Tibial nerve (tissue), 4 donors: ENCODE data around the gene NBEA. TPM values are rescaled to one million over a fixed set of nuclear protein-coding genes. Genes with fewer than 3 reads are reported as not detected.
A peak's percentile ranks its signal among the peaks of the same experiment; 100 is the strongest.

Source experiments
- DNase-seq, 2 donors: peaks; one replicate each; pipeline ENCODE4 v3.0.0-alpha.2; 2019; ENCODE audit warnings: low spot score in 2 of 2
- H3K27ac ChIP-seq, 4 donors: fragments of 200-600 bp; sonication (generic) in 3 of 4; one replicate each; pipeline ENCODE4 v1.5.1; 2017 to 2019; ENCODE audit warnings: mild to moderate bottlenecking in 1 of 4
- H3K27me3 ChIP-seq, 2 donors: fragments of 200-600 bp; sonication (generic) in 1 of 2; one replicate each; pipeline versions ENCODE4 v1.5.1 to v1.6.0; 2017 to 2019
- H3K36me3 ChIP-seq, 3 donors: fragments of 200-600 bp; sonication (generic); one replicate each; pipeline ENCODE4 v1.5.1; 2018 to 2019
- H3K4me1 ChIP-seq, 4 donors: fragments of 200-600 bp; sonication (generic) in 3 of 4; one replicate each; pipeline ENCODE4 v1.5.1; 2017 to 2019
- H3K4me3 ChIP-seq, 4 donors: fragments of 200-600 bp; sonication (generic) in 3 of 4; one replicate each; pipeline ENCODE4 v1.5.1; 2017 to 2019; ENCODE audit warnings: mild to moderate bottlenecking in 1 of 4, moderate library complexity in 1 of 4
- H3K9me3 ChIP-seq, 4 donors: fragments of 200-600 bp; sonication (generic) in 3 of 4; one replicate each; pipeline ENCODE4 v1.5.1; 2017 to 2019
- EP300 ChIP-seq, 2 donors: sonication (generic); formaldehyde crosslinking; IDR thresholded peaks; one replicate each; pipeline ENCODE4 v1.6.1; 2017; ENCODE audit warnings: antibody characterized with exemption in 2 of 2, mild to moderate bottlenecking in 1 of 2
- POLR2A ChIP-seq, 2 donors: fragments of 450-650 bp; IDR thresholded peaks; one replicate each; pipeline ENCODE4 v1.6.1; 2017; ENCODE audit warnings: antibody characterized with exemption in 2 of 2, mild to moderate bottlenecking in 2 of 2, moderate library complexity in 2 of 2
- WGBS, 2 donors: methylation state at CpG; one replicate each; pipeline ENCODE4 v1.1.5; 2018; 5-methylcytosine and 5-hydroxymethylcytosine counted together
- small RNA-seq: library from RNA; depleted of rRNA; stranded (forward); fragments of <200 nt; gene quantifications from one replicate; pipeline ENCODE3, GENCODE V24; 2016
- total RNA-seq, 4 donors: library from RNA; depleted of rRNA; stranded (reverse); fragments of >200 nt; gene quantifications; one replicate each; pipeline ENCODE4 v1.1.0, GENCODE V29; 2016
- TF ChIP-seq, protein P1 (sequence below), 5 experiments: fragments of 200-600 bp in 3 of 5; fragments of 450-650 bp in 2 of 5; sonication (generic) in 3 of 5; IDR thresholded peaks; one replicate each; pipeline ENCODE4 v1.5.1; 2016 to 2019; ENCODE audit warnings: antibody characterized with exemption in 5 of 5, mild to moderate bottlenecking in 3 of 5, moderate library complexity in 2 of 5

NBEA gene
- total RNA-seq, 4 donors from 2014 or later, result 9.0 to 11.9 (median 10.5) TPM

DNA sequence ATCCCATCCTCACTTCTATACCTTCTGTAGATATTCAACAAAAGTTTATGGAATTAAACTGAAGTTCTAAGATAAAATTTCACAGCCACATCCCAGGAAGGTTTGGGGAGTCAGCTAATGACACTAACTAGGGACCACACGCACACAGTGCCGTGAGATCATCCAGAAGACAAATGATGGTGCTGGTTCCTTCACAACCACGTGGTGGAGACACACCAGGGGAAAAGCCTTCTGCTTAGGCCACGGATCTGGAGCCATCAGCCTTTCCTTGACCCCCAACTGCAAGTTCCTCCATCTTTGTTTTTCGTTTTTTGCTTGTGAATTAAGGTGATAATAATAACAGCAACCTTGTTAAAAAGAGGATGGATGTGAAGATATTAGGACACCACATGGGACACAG lies 776.0 kb downstream of the NBEA start:
- WGBS, 2 donors, result 67 to 84% methylated on average over 5 of the region's 5 CpGs
- Histone ChIP-seq H3K4me1 (peaks cover 0 to 37% (median under 1%) of the 10 kb centered on the region in 4 donors), H3K36me3 (no peaks in the 10 kb centered on the region), H3K27me3 (no peaks in the 10 kb centered on the region), H3K9me3 (no peaks in the 10 kb centered on the region), H3K4me3 (no peak overlapping the region), H3K27ac (no peak overlapping the region)
- no peak for TF ChIP-seq POLR2A (IDR thresholded peaks at IDR 0.05)
- TF ChIP-seq, protein P1, sequence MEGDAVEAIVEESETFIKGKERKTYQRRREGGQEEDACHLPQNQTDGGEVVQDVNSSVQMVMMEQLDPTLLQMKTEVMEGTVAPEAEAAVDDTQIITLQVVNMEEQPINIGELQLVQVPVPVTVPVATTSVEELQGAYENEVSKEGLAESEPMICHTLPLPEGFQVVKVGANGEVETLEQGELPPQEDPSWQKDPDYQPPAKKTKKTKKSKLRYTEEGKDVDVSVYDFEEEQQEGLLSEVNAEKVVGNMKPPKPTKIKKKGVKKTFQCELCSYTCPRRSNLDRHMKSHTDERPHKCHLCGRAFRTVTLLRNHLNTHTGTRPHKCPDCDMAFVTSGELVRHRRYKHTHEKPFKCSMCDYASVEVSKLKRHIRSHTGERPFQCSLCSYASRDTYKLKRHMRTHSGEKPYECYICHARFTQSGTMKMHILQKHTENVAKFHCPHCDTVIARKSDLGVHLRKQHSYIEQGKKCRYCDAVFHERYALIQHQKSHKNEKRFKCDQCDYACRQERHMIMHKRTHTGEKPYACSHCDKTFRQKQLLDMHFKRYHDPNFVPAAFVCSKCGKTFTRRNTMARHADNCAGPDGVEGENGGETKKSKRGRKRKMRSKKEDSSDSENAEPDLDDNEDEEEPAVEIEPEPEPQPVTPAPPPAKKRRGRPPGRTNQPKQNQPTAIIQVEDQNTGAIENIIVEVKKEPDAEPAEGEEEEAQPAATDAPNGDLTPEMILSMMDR (IDR thresholded peaks at IDR 0.05), result no peak
- TF ChIP-seq EP300 (IDR thresholded peaks at IDR 0.05), result no peak
- no peak for DNase-seq

DNA sequence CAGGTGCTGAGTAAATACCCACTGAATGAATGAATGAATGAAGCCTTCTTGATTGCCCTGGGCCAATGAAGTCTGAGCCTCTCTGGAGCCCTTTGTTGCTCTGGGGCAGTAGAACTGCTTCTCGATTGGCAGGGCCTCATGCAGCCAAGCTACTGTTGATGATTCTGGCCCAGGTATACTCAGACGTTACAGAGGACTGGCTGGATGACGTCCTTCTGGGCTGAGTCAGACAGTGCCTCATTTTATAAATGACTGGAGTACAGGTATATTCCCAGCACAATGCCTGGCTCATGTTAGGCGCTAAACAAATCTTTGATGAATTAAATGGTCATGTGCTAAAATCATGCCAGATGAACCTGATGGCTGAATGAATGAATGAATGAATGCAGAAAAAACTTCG lies 778.2 kb downstream of the NBEA start:
- H3K36me3 ChIP-seq, result no peaks in the 10 kb centered on the region
- H3K9me3 ChIP-seq, result no peaks in the 10 kb centered on the region
- no peaks in the 10 kb centered on the region for H3K27me3 ChIP-seq
- WGBS, 2 donors, result 82 to 90% methylated on average over 5 of the region's 5 CpGs
- TF ChIP-seq, protein P1 (IDR thresholded peaks at IDR 0.05), result no peak
- TF ChIP-seq POLR2A (IDR thresholded peaks at IDR 0.05) (no peak), EP300 (IDR thresholded peaks at IDR 0.05) (no peak)
- no peak overlapping the region for H3K4me3 ChIP-seq
- no peak overlapping the region for H3K27ac ChIP-seq
- peaks cover 0 to 39% (median 6%) of the 10 kb centered on the region in 4 donors for H3K4me1 ChIP-seq
- no peak for DNase-seq

DNA sequence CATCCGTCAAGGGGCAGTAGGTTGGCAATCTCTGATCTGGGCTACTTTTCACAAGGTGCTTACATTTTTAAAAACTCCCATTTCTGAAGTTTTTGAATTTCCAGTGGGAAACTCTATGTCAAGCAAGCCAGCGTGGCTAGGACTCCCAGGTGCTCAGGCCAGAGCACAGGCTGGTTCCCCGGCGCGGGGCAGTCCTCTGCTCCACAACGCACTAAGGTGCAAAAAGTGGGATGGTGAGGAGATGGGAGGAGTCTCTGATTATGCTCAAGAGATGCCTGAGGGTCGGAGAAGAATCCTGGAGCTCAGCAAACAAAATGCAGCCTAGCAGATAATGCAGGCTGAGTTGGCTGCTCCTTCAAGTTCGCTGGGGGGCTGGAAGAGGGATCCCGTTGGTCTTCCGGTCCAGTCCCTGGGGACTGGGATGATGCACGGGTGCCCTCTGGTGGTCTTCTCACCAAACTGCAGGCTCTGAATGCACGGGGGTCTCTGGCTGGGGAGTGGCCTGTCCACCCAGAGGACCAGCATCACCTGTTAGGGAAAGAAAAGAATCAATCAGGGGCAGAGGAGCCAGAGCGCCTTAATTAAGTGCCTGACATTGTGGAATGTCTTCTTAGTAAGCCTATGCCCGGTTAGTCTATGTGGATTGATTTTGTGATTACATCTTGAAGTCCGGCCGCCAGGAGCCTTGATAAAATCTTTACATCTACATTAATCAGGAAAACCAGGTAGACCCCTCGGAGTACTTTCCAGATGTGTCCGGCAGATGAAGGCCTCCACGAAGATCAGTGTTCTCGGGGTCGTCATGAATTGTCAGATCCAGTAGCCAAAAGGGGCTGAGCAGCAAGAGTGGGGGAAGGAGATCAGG lies 778.9 kb downstream of the NBEA start:
- 48 to 49% methylated on average over 21 of the region's 21 CpGs for WGBS, 2 donors
- H3K36me3 ChIP-seq, result no peaks in the 10 kb centered on the region
- H3K27ac ChIP-seq, result peak overlapping the region in 3 of 4 donors; percentile 21 to 66 (median 66)
- H3K4me3 ChIP-seq, result peak overlapping the region in 1 of 4 donors; percentile 27
- DNase-seq, result peak in 1 of 2 donors; percentile 24
- TF ChIP-seq, protein P1 (IDR thresholded peaks at IDR 0.05), result peak; percentile 76 to 89 (median 82)
- no peak for TF ChIP-seq POLR2A (IDR thresholded peaks at IDR 0.05)
- TF ChIP-seq EP300 (IDR thresholded peaks at IDR 0.05), result no peak
- no peaks in the 10 kb centered on the region for H3K27me3 ChIP-seq
- H3K9me3 ChIP-seq, result no peaks in the 10 kb centered on the region
- peaks cover 0 to 39% (median 6%) of the 10 kb centered on the region in 4 donors for H3K4me1 ChIP-seq

Small RNA genes within 50 kb of the gene (small RNA-seq; reads per million reads assigned to genes)
- not detected for gene RF00017
